Upper lobe of left lung (tissue), 6 donors: Measurements from ENCODE around the gene CMPK1. TPM values are rescaled to one million over a fixed set of nuclear protein-coding genes. Genes with fewer than 3 reads are reported as not detected.

Source experiments
- ATAC-seq, 2 donors: fragments of 200-7000 bp; cut with Tn5 transposase; one replicate each; pipeline ENCODE4 v1.9.1; 2022; ENCODE audit warnings: mild to moderate bottlenecking in 2 of 2, moderate library complexity in 2 of 2; ENCODE audit not compliant: low FRiP score in 2 of 2
- DNase-seq, 2 donors: peaks; one replicate each; pipeline ENCODE4 v3.0.0-alpha.2; 2019 to 2020
- H3K27ac ChIP-seq, 4 donors: fragments of 200-600 bp; sonication (generic); one replicate each; pipeline ENCODE4 v1.5.1; 2016 to 2019
- H3K27me3 ChIP-seq, 4 donors: fragments of 200-600 bp; sonication (generic); one replicate each; pipeline ENCODE4 v1.5.1; 2017 to 2019
- H3K36me3 ChIP-seq, 4 donors: fragments of 200-600 bp; sonication (generic); one replicate each; pipeline ENCODE4 v1.5.1; 2016 to 2019
- H3K4me1 ChIP-seq, 4 donors: fragments of 200-600 bp; sonication (generic); one replicate each; pipeline ENCODE4 v1.5.1; 2018 to 2019
- H3K4me3 ChIP-seq, 4 donors: fragments of 200-600 bp; sonication (generic); one replicate each; pipeline ENCODE4 v1.5.1; 2017 to 2019; ENCODE audit warnings: mild to moderate bottlenecking in 2 of 4, moderate library complexity in 1 of 4
- H3K9me3 ChIP-seq, 4 donors: fragments of 200-600 bp; sonication (generic); one replicate each; pipeline ENCODE4 v1.5.1; 2018 to 2019
- CTCF ChIP-seq, 6 experiments: fragments of 450-650 bp in 4 of 6; fragments of 200-600 bp in 2 of 6; sonication (generic) in 2 of 6; IDR thresholded peaks; one replicate each; pipeline ENCODE4 v1.5.1; 2016 to 2019; ENCODE audit warnings: antibody characterized with exemption in 6 of 6
- EP300 ChIP-seq, 4 donors: sonication (generic); formaldehyde crosslinking; IDR thresholded peaks; one replicate each; pipeline ENCODE4 v1.5.1; 2017; ENCODE audit warnings: antibody characterized with exemption in 4 of 4, control low read depth in 2 of 4
- POLR2A ChIP-seq, 4 donors: fragments of 450-650 bp; IDR thresholded peaks; one replicate each; pipeline ENCODE4 v1.5.1; 2016 to 2017; ENCODE audit warnings: antibody characterized with exemption in 4 of 4, mild to moderate bottlenecking in 2 of 4
- POLR2AphosphoS5 ChIP-seq, 2 donors: sonication (generic); formaldehyde crosslinking; IDR thresholded peaks; one replicate each; pipeline ENCODE4 v1.5.1; 2017; ENCODE audit warnings: antibody characterized with exemption in 2 of 2
- WGBS, 2 donors: methylation state at CpG; one replicate each; pipeline ENCODE4 v1.1.5; 2017 to 2018; 5-methylcytosine and 5-hydroxymethylcytosine counted together
- total RNA-seq, 6 donors: library from RNA; depleted of rRNA in 4 of 6; stranded (reverse); fragments of >200 nt in 4 of 6; gene quantifications; one replicate each; pipeline versions ENCODE4 v1.1.0 to v1.2.1, GENCODE V29; 2016 to 2021
- donor health status: DM: no; HTN: no; CAD: no; lungs with moderate emphysema.
- donor health status: DM: no; HTN: yes; CAD: no; lungs with severe emphysema.

Gene CMPK1
- total RNA-seq, 6 donors from 2014 or later, result 36.7 to 134 (median 97.7) TPM

- ATAC-seq (no peak), DNase-seq (no peak)
- H3K4me3 ChIP-seq, result no peak overlapping the region
- WGBS, 2 donors, result 49 to 53% methylated on average over 2 of the region's 2 CpGs
- no peak for TF ChIP-seq EP300 (IDR thresholded peaks at IDR 0.05)
- TF ChIP-seq POLR2A (IDR thresholded peaks at IDR 0.05), result no peak
- TF ChIP-seq POLR2AphosphoS5 (IDR thresholded peaks at IDR 0.05), result no peak
- no peak for TF ChIP-seq CTCF (IDR thresholded peaks at IDR 0.05)
- H3K27me3 ChIP-seq, result peaks cover 0 to 7% (median 2%) of the 10 kb centered on the region in 4 donors
- H3K4me1 ChIP-seq, result peaks cover 0 to 1% (median 0%) of the 10 kb centered on the region in 4 donors
- H3K36me3 ChIP-seq, result no peaks in the 10 kb centered on the region
- no peaks in the 10 kb centered on the region for H3K9me3 ChIP-seq
- H3K27ac ChIP-seq, result no peak overlapping the region
These were observed 77.8 kb downstream of the CMPK1 start for GRCh38 chr1:47411436-47411835.

- no peaks in the 10 kb centered on the region for H3K9me3 ChIP-seq
- peak in 1 of 2 donors; percentile 58 for DNase-seq
- no peak overlapping the region for H3K4me3 ChIP-seq
- no peak for ATAC-seq
- no peak overlapping the region for H3K27ac ChIP-seq
- 82% methylated on average over 8 of the region's 14 CpGs; no CpG with 5 or more reads in 1 of the 2 donors for WGBS, 2 donors
- peaks cover 0 to 17% (median 10%) of the 10 kb centered on the region in 4 donors for H3K27me3 ChIP-seq
- no peaks in the 10 kb centered on the region for H3K36me3 ChIP-seq
- peaks cover 0 to 9% (median 0%) of the 10 kb centered on the region in 4 donors for H3K4me1 ChIP-seq
- no peak for TF ChIP-seq CTCF (IDR thresholded peaks at IDR 0.05)
- no peak for TF ChIP-seq POLR2A (IDR thresholded peaks at IDR 0.05)
These were observed 78.8 kb downstream of the CMPK1 start for GRCh38 chr1:47412437-47412836.

GRCh38 chr1:47415728-47416318 lies 82.2 kb downstream of the CMPK1 start, which contains the start of gene FOXE3:
FOXE3 (plus strand) TSS chr1:47416285; CDS start chr1:47416316, 31 bp downstream.
- 29 to 42% methylated on average over 13 to 20 of the region's 21 CpGs for WGBS, 2 donors
- TF ChIP-seq EP300 (IDR thresholded peaks at IDR 0.05) (no peak), POLR2AphosphoS5 (IDR thresholded peaks at IDR 0.05) (no peak), POLR2A (IDR thresholded peaks at IDR 0.05) (no peak), CTCF (IDR thresholded peaks at IDR 0.05) (no peak)
- Histone ChIP-seq H3K4me1 (peaks cover 0 to 9% (median 0%) of the 10 kb centered on the region in 4 donors), H3K4me3 (peak within 1 kb of the TSS in 3 of 4 donors; percentile 14 to 33 (median 30)), H3K27ac (no peak within 1 kb of the TSS), H3K27me3 (peaks cover 0 to 19% (median 11%) of the 10 kb centered on the region in 4 donors), H3K9me3 (no peaks in the 10 kb centered on the region), H3K36me3 (no peaks in the 10 kb centered on the region)
- DNase-seq, result no peak
- ATAC-seq, result no peak

- DNase-seq (peak in 1 of 2 donors; percentile 86), ATAC-seq (peak in 1 of 2 donors; percentile 14)
- H3K4me1 ChIP-seq, result peaks cover 0 to 9% (median 0%) of the 10 kb centered on the region in 4 donors
- H3K4me3 ChIP-seq, result peak overlapping the region in 3 of 4 donors; percentile 14 to 33 (median 30)
- H3K27me3 ChIP-seq, result peaks cover 0 to 19% (median 11%) of the 10 kb centered on the region in 4 donors
- TF ChIP-seq EP300 (IDR thresholded peaks at IDR 0.05) (no peak), CTCF (IDR thresholded peaks at IDR 0.05) (no peak), POLR2AphosphoS5 (IDR thresholded peaks at IDR 0.05) (no peak), POLR2A (IDR thresholded peaks at IDR 0.05) (no peak)
- no peaks in the 10 kb centered on the region for H3K9me3 ChIP-seq
- no peaks in the 10 kb centered on the region for H3K36me3 ChIP-seq
- H3K27ac ChIP-seq, result no peak overlapping the region
- WGBS, 2 donors, result 1 to 20% methylated on average over 3 to 51 of the region's 134 CpGs
These were observed 83.0 kb downstream of the CMPK1 start for GRCh38 chr1:47416319-47417169.
